ENCODE data around the gene ADRA2C. TPM values are rescaled to one million over a fixed set of nuclear protein-coding genes. Genes with fewer than 3 reads are reported as not detected.

Gene ADRA2C
- total RNA-seq, 4 donors from 2014 or later: 0.85 to 8.9 (median 4.4) TPM

- TF ChIP-seq CTCF (IDR thresholded peaks at IDR 0.05; ENCODE audit: low read depth): no peak
These were observed 31.0 kb upstream of the ADRA2C start for GRCh38 chr4:3735196-3735595.

GRCh38 chr4:3736290-3736689 lies 29.9 kb upstream of the ADRA2C start:
- no peak for TF ChIP-seq CTCF (IDR thresholded peaks at IDR 0.05; ENCODE audit: low read depth)

GRCh38 chr4:3736806-3737205 lies 29.4 kb upstream of the ADRA2C start:
- TF ChIP-seq CTCF (IDR thresholded peaks at IDR 0.05; ENCODE audit: low read depth): no peak

- no peak for TF ChIP-seq CTCF (IDR thresholded peaks at IDR 0.05; ENCODE audit: low read depth)
These were observed 26.6 kb upstream of the ADRA2C start for GRCh38 chr4:3739577-3739976.

- TF ChIP-seq CTCF (IDR thresholded peaks at IDR 0.05; ENCODE audit: low read depth): no peak
These were observed 25.9 kb upstream of the ADRA2C start for GRCh38 chr4:3740256-3740655.

- TF ChIP-seq CTCF (IDR thresholded peaks at IDR 0.05; ENCODE audit: low read depth): no peak
These were observed 24.8 kb upstream of the ADRA2C start for GRCh38 chr4:3741217-3742011.

- TF ChIP-seq CTCF (IDR thresholded peaks at IDR 0.05; ENCODE audit: low read depth): no peak
These were observed 23.6 kb upstream of the ADRA2C start for GRCh38 chr4:3742610-3743009.

Data from subcutaneous adipose tissue (tissue), 4 donors.